ENCODE results near the gene RIIAD1.
"Not testable (repeated sequence)": the region's sequence is repeated elsewhere in the genome, so short reads cannot be mapped to it uniquely, and the experiment has no call there.

RIIAD1 gene

GRCh38 chr1:151711044-151711800, 10.1 kb upstream of the RIIAD1 start:
- DNase-seq: no peak

- no peak for DNase-seq
Measured at GRCh38 chr1:151711951-151712350, 9.4 kb upstream of the RIIAD1 start.

GRCh38 chr1:151713044-151713443, 8.3 kb upstream of the RIIAD1 start:
- no peak for DNase-seq

GRCh38 chr1:151713874-151714273, 7.4 kb upstream of the RIIAD1 start:
- no peak for DNase-seq

- DNase-seq: no peak
Measured at GRCh38 chr1:151714820-151715725, 6.2 kb upstream of the RIIAD1 start.

GRCh38 chr1:151715726-151716404, 5.5 kb upstream of the RIIAD1 start:
- no peak for DNase-seq

GRCh38 chr1:151716405-151716762, 4.9 kb upstream of the RIIAD1 start:
- DNase-seq: no peak

GRCh38 chr1:151716771-151717631, 4.3 kb upstream of the RIIAD1 start, which contains the start of gene CELF3:
Gene CELF3 (minus strand): TSS chr1:151716803. CDS start chr1:151716020, 783 bp downstream.
- peak; percentile 89 for DNase-seq

GRCh38 chr1:151718011-151718431, 3.3 kb upstream of the RIIAD1 start:
- no peak for DNase-seq

GRCh38 chr1:151718666-151719065, 2.7 kb upstream of the RIIAD1 start:
- DNase-seq: no peak

- no peak for DNase-seq
Measured at GRCh38 chr1:151720125-151720524, 1.2 kb upstream of the RIIAD1 start.

- no peak for DNase-seq
Measured at GRCh38 chr1:151720554-151720953, 768 bp upstream of the RIIAD1 start.

GRCh38 chr1:151721788-151722510, 627 bp downstream of the RIIAD1 start:
- DNase-seq: no peak

GRCh38 chr1:151723726-151724370, 2.5 kb downstream of the RIIAD1 start:
- DNase-seq: no peak

GRCh38 chr1:151728151-151729054, 7.1 kb downstream of the RIIAD1 start:
- no peak for DNase-seq

- DNase-seq: no peak
Measured at GRCh38 chr1:151729157-151729965, 8.0 kb downstream of the RIIAD1 start.

GRCh38 chr1:151729966-151730291, 8.6 kb downstream of the RIIAD1 start:
- no peak for DNase-seq

- no peak for DNase-seq
Measured at GRCh38 chr1:151733126-151733525, 11.8 kb downstream of the RIIAD1 start.

- DNase-seq: not testable (repeated sequence)
Measured at GRCh38 chr1:151733995-151734394, 12.7 kb downstream of the RIIAD1 start.
